OCI-LY7 (cell line): ENCODE data around the gene COL6A6. TPM values are rescaled to one million over a fixed set of nuclear protein-coding genes. Genes with fewer than 3 reads are reported as not detected.

Experiments used
- BruUV-seq: library from RNA; stranded (reverse); fragments of 400-500 nt; replicated peaks from 2 replicates; lab custom pipeline; 2021; lab: Mats Ljungman, UMichigan
- CTCF ChIA-PET: fragments of 300-600 bp; sonication (Branson Sonifier 250); formaldehyde crosslinking; loops from one replicate; lab custom pipeline; 2022; ENCODE audit warnings: antibody characterized with exemption; ENCODE audit not compliant: unreplicated experiment; lab: Charles Lee
- POLR2A ChIA-PET: fragments of 300-600 bp; sonication (Branson Sonifier 250); formaldehyde crosslinking; loops from one replicate; lab custom pipeline; 2022; ENCODE audit warnings: antibody characterized with exemption; lab: Charles Lee
- DNase-seq: peaks from one replicate; pipeline ENCODE4 v3.0.0-alpha.2; 2015; ENCODE audit warnings: low spot score
- H2AFZ ChIP-seq: fragments of 200-600 bp; sonication (generic), shearing (Covaris generic); 2 replicates; pipeline ENCODE4 v1.6.1; 2014; ENCODE audit warnings: mild to moderate bottlenecking, antibody characterized with exemption, low read length, moderate library complexity
- H3K27ac ChIP-seq: fragments of 200-600 bp; sonication (generic); 2 replicates; pipeline ENCODE4 v1.5.1; 2014; ENCODE audit warnings: mixed run types, low read depth, mild to moderate bottlenecking, moderate library complexity, low read length, inconsistent platforms; ENCODE audit not compliant: poor library complexity, severe bottlenecking
- H3K36me3 ChIP-seq: fragments of 200-600 bp; sonication (generic); 2 replicates; pipeline ENCODE4 v1.6.1; 2014; ENCODE audit warnings: mild to moderate bottlenecking, antibody characterized with exemption, low read length, moderate library complexity, mixed read lengths; ENCODE audit not compliant: insufficient read depth
- H3K4me1 ChIP-seq: fragments of 200-600 bp; sonication (generic); 2 replicates; pipeline ENCODE4 v1.5.1; 2014; ENCODE audit warnings: mild to moderate bottlenecking, low read length; ENCODE audit not compliant: insufficient read depth, poor library complexity, severe bottlenecking
- H3K4me2 ChIP-seq: fragments of 200-600 bp; sonication (generic); 2 replicates; pipeline ENCODE4 v1.6.1; 2014; ENCODE audit warnings: mild to moderate bottlenecking, low read length
- H3K4me3 ChIP-seq: fragments of 200-600 bp; sonication (generic); 2 replicates; pipeline ENCODE4 v1.5.1; 2014; ENCODE audit warnings: mild to moderate bottlenecking, low read depth, low read length; ENCODE audit not compliant: poor library complexity, severe bottlenecking
- H3K79me2 ChIP-seq: fragments of 200-600 bp; sonication (generic); 2 replicates; pipeline ENCODE4 v1.6.1; 2016; ENCODE audit warnings: low read depth, mild to moderate bottlenecking, low read length, moderate library complexity, mixed read lengths; ENCODE audit not compliant: insufficient read depth
- H3K9me2 ChIP-seq: fragments of 200-600 bp; sonication (generic); 2 replicates; pipeline ENCODE4 v1.6.1; 2016; ENCODE audit warnings: mild to moderate bottlenecking, low read length, mixed read lengths; ENCODE audit not compliant: insufficient read depth
- H3K9me3 ChIP-seq: fragments of 200-600 bp; sonication (generic); 2 replicates; pipeline ENCODE4 v1.6.1; 2014; ENCODE audit warnings: mild to moderate bottlenecking, mixed run types, low read length, mixed read lengths
- H4K20me1 ChIP-seq: fragments of 200-600 bp; sonication (generic); 2 replicates; pipeline ENCODE4 v1.6.1; 2014; ENCODE audit warnings: mild to moderate bottlenecking, antibody characterized with exemption, low read length, moderate library complexity, mixed read lengths; ENCODE audit not compliant: insufficient read depth
- EZH2phosphoT487 ChIP-seq: fragments of 200-600 bp; sonication (generic); IDR thresholded peaks from 2 replicates; pipeline ENCODE4 v1.6.1; 2018; ENCODE audit warnings: low read depth, borderline replicate concordance, mild to moderate bottlenecking, mixed run types, antibody characterized with exemption, low read length, moderate library complexity, mixed read lengths
- intact Hi-C: fragments of 100-400 bp; cut with micrococcal nuclease; formaldehyde crosslinking; loops from one replicate; pipeline ENCODE4 v1.10.0; 2022; ENCODE audit not compliant: unreplicated experiment
- total RNA-seq, 2 experiments: library from RNA; depleted of rRNA in 1 of 2; stranded (reverse); fragments of >200 nt in 1 of 2; shearing (Covaris generic) in 1 of 2; gene quantifications; 2 replicates each; pipeline ENCODE4 v1.2.3, GENCODE V29; 2014 to 2022
- TF ChIP-seq, protein P1 (sequence below): fragments of 200-600 bp; sonication (generic); conservative IDR thresholded peaks from 2 replicates; pipeline ENCODE4 v1.5.1; 2014; ENCODE audit warnings: mild to moderate bottlenecking, antibody characterized with exemption, low read length, moderate library complexity, mixed read lengths

COL6A6 gene
- total RNA-seq, 2 experiments from 2014 or later = not detected

DNA sequence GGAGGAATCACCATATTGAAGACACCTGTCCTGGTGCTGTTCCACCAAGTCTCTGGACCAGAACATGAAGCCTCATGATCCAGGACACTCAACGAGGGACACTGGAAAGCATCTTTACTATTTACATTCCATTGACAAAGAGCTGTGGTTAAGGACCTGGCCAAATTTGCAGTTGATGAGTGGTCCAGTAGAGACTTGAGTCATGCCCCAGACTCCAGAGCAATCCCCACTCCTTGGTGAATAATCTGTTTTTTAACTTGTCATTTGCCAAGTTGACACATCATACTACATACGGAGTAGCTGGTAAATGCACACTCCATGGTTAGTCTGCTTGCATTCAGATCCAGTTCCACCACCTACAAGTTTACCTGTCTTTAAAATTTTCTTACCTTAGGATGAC lies 1.2 kb upstream of the COL6A6 start:
- Histone ChIP-seq H3K9me3 (no peaks in the 10 kb centered on the region), H3K9me2 (no peaks in the 10 kb centered on the region), H3K79me2 (no peaks in the 10 kb centered on the region), H3K27ac (no peak overlapping the region), H3K4me3 (no peak overlapping the region), H2AFZ (no peak overlapping the region), H3K36me3 (no peaks in the 10 kb centered on the region), H3K4me1 (no peaks in the 10 kb centered on the region), H3K4me2 (no peak overlapping the region), H4K20me1 (no peaks in the 10 kb centered on the region)
- no peak for TF ChIP-seq EZH2phosphoT487
- TF ChIP-seq, protein P1, sequence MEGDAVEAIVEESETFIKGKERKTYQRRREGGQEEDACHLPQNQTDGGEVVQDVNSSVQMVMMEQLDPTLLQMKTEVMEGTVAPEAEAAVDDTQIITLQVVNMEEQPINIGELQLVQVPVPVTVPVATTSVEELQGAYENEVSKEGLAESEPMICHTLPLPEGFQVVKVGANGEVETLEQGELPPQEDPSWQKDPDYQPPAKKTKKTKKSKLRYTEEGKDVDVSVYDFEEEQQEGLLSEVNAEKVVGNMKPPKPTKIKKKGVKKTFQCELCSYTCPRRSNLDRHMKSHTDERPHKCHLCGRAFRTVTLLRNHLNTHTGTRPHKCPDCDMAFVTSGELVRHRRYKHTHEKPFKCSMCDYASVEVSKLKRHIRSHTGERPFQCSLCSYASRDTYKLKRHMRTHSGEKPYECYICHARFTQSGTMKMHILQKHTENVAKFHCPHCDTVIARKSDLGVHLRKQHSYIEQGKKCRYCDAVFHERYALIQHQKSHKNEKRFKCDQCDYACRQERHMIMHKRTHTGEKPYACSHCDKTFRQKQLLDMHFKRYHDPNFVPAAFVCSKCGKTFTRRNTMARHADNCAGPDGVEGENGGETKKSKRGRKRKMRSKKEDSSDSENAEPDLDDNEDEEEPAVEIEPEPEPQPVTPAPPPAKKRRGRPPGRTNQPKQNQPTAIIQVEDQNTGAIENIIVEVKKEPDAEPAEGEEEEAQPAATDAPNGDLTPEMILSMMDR = no peak
- ChIA-PET CTCF (no interaction called here), POLR2A (interaction anchor here (0.6 kb wide), 2 partner anchors 41 to 562 kb away, joined by 3 to 5 read pairs; no protein-coding TSS in a partner anchor)
- no peak for DNase-seq
- intact Hi-C loops = no loop called here
- BruUV-seq = no TSS peak

DNA sequence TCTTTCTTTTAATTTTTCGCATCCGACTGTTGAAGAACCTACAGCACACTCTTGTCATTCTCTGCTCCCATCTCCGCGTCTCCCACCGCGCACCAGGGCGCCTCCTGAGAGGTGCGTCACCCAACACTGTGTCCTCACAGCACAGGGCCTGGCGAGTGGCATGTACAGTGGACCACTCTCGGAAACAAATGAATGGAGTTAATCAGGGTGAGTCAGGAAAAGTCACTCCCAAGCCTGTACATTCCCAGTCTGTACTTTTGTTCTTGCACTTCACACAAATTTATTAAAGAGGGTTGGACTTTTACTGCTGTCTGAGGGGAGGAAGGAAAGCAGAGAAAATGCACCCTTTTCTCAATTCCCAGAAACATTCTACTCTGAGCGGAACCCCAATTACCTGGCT lies 625 bp downstream of the COL6A6 start:
- Histone ChIP-seq H2AFZ (no peak overlapping the region), H3K4me2 (no peak overlapping the region), H4K20me1 (no peaks in the 10 kb centered on the region), H3K79me2 (no peaks in the 10 kb centered on the region), H3K36me3 (no peaks in the 10 kb centered on the region), H3K9me3 (no peaks in the 10 kb centered on the region), H3K9me2 (no peaks in the 10 kb centered on the region), H3K4me1 (no peaks in the 10 kb centered on the region), H3K4me3 (no peak overlapping the region), H3K27ac (no peak overlapping the region)
- DNase-seq = no peak
- intact Hi-C loops = no loop called here
- CTCF ChIA-PET = no interaction called here
- BruUV-seq = no TSS peak
- POLR2A ChIA-PET = no interaction called here
- no peak for TF ChIP-seq EZH2phosphoT487
- TF ChIP-seq, protein P1 = no peak

DNA sequence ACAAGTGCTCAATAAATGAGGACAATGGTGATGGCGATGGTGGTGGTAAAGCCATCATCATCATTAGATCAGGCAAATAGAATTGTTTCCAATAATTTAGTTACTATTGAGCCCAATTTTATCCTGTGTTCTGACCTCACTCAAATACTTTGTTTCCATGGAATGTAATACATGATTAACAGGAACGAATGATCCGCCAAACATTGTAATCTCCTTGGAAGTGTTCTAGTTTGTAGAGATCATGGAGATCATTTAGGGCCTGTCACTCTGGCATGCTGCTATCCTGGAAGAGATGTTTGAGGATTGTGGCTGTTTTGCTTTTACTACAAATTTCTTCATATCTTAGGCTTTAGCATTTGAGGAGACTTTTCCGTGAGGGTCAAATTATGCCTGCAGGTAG lies 2.8 kb downstream of the COL6A6 start:
- no peaks in the 10 kb centered on the region for H3K9me2 ChIP-seq
- H3K79me2 ChIP-seq = no peaks in the 10 kb centered on the region
- H3K36me3 ChIP-seq = no peaks in the 10 kb centered on the region
- POLR2A ChIA-PET = interaction anchor here (0.6 to 0.9 kb wide), 2 partner anchors 10 to 23 kb away, joined by 3 to 13 read pairs; no protein-coding TSS in a partner anchor
- intact Hi-C loops = no loop called here
- no peaks in the 10 kb centered on the region for H3K9me3 ChIP-seq
- no peak overlapping the region for H3K4me2 ChIP-seq
- no peak overlapping the region for H3K27ac ChIP-seq
- CTCF ChIA-PET = no interaction called here
- H3K4me3 ChIP-seq = no peak overlapping the region
- no peaks in the 10 kb centered on the region for H3K4me1 ChIP-seq
- no peaks in the 10 kb centered on the region for H4K20me1 ChIP-seq
- no TSS peak for BruUV-seq
- no peak overlapping the region for H2AFZ ChIP-seq
- TF ChIP-seq EZH2phosphoT487 = no peak
- TF ChIP-seq, protein P1 = no peak
- DNase-seq = no peak
